ENCODE results near the gene RNF8.

DNA sequence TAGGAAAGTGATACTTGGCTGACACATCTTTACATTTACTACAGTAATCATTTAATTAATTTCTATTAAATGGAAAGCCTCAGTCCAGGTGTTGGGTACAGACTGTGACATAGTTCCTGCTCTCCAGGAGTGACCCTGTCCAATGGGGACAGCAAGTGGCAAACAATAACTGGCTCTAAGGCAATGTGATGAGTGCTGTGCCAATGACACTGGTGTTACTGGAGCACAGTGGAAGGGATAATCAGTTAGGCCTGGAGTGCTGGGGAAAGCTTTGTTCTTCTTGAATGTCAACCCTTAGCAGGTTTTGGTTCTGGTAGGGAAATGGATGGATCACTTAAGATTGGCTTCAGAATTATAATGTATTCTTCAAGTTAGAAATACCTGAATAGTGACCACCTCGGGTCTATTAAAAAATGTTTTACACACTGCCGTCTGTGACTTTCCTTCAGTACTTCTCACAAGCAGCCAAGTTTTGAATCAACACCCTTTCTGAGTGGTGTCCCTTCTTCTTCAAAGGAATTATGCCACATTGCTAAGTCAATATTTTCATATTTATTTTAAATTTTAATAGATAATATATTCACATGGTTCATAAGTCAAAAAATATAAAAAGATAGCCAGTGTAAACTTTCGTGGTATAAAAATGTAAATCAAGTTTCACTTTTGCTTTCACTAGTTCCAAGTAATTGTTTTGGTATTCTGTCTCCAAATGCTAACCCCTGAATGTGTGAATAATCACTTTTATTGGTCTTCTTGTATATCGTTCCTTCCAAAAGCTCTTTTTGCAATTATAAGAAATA lies 88.8 kb downstream of the RNF8 start:
- TF ChIP-seq, protein P1, sequence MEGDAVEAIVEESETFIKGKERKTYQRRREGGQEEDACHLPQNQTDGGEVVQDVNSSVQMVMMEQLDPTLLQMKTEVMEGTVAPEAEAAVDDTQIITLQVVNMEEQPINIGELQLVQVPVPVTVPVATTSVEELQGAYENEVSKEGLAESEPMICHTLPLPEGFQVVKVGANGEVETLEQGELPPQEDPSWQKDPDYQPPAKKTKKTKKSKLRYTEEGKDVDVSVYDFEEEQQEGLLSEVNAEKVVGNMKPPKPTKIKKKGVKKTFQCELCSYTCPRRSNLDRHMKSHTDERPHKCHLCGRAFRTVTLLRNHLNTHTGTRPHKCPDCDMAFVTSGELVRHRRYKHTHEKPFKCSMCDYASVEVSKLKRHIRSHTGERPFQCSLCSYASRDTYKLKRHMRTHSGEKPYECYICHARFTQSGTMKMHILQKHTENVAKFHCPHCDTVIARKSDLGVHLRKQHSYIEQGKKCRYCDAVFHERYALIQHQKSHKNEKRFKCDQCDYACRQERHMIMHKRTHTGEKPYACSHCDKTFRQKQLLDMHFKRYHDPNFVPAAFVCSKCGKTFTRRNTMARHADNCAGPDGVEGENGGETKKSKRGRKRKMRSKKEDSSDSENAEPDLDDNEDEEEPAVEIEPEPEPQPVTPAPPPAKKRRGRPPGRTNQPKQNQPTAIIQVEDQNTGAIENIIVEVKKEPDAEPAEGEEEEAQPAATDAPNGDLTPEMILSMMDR (IDR thresholded peaks at IDR 0.05), result no peak
- no peak for TF ChIP-seq POLR2AphosphoS5 (IDR thresholded peaks at IDR 0.05)
